GM12875 (cell line): ENCODE data around the gene RNASET2.

Experiments used
- H3K4me3 ChIP-seq: one replicate; pipeline ENCODE4 v1.5.1; 2011; ENCODE audit warnings: low read depth, low read length, control low read depth
- TF ChIP-seq, protein P1 (sequence below): IDR thresholded peaks from 2 replicates; pipeline ENCODE4 v1.5.1; 2011; ENCODE audit warnings: low read depth, mild to moderate bottlenecking, control low read depth, inconsistent platforms, low read length, moderate library complexity, borderline replicate concordance; ENCODE audit not compliant: insufficient read depth

The RNASET2 gene

DNA sequence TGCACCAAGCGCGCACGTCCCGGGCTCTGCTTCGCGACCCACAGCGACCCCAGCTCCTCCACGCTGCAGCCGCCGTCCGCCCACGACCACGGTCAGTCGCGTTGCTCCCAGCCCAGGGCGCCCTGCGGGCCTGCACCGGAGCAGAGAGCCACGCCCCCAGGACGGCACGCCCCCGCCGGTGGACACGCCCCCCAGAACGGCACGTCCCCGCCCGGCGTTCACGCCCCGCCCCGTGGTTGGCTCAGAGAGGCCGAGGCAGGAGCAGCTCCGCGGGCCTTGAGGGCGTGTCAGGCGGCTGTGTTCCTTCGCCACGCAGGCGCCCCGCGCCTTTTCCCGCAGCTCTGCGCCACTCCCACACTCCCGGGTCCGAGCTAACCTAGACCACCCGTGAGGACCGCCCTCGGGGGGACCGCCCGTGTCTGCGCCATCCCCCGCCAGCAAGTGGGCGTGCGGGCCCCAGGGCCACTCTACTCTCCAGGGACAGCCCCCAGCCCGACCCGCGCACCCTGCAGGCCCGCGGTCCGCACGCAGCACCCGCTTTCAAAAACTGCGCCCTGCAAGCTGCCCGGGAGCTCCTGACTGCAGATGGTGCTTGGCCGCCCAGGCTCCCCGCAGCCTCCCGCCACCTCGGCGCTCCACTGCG is at the start of gene RNASET2:
Gene RNASET2, minus strand, starts transcription at position 107 of the 643 bp plus-strand sequence. CDS start 368 bp downstream, outside the sequence.
- H3K4me3 ChIP-seq = peak within 1 kb of the TSS; percentile 73
- TF ChIP-seq, protein P1, sequence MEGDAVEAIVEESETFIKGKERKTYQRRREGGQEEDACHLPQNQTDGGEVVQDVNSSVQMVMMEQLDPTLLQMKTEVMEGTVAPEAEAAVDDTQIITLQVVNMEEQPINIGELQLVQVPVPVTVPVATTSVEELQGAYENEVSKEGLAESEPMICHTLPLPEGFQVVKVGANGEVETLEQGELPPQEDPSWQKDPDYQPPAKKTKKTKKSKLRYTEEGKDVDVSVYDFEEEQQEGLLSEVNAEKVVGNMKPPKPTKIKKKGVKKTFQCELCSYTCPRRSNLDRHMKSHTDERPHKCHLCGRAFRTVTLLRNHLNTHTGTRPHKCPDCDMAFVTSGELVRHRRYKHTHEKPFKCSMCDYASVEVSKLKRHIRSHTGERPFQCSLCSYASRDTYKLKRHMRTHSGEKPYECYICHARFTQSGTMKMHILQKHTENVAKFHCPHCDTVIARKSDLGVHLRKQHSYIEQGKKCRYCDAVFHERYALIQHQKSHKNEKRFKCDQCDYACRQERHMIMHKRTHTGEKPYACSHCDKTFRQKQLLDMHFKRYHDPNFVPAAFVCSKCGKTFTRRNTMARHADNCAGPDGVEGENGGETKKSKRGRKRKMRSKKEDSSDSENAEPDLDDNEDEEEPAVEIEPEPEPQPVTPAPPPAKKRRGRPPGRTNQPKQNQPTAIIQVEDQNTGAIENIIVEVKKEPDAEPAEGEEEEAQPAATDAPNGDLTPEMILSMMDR = no peak

GRCh38 chr6:167005350-167006159 is 49.2 kb upstream of the RNASET2 start:
- TF ChIP-seq, protein P1 = no peak

DNA sequence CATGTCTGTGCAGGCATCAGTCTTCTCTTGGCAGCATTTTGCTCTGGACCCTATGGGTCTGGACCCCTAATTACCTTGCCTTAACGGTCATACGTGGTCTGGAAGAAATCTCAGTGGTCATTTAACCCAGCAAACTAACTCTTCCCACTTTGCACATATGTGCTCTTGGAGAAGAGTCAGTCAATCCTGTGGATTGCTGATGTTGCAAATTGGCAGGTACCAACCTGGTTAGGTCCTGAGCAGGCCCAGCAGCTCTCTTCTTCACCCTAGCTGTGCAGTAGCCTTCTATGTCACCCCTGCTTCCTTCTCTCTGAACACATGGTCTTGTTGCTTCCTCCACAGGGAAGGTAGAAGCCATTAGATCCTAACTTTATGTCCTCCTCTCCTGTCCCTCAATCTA is 44.4 kb upstream of the RNASET2 start:
- H3K4me3 ChIP-seq = no peak overlapping the region
- TF ChIP-seq, protein P1 = no peak

More at GRCh38 chr6:167005350-167006159, 49.2 kb upstream of the RNASET2 start:
- no peak overlapping the region for H3K4me3 ChIP-seq

DNA sequence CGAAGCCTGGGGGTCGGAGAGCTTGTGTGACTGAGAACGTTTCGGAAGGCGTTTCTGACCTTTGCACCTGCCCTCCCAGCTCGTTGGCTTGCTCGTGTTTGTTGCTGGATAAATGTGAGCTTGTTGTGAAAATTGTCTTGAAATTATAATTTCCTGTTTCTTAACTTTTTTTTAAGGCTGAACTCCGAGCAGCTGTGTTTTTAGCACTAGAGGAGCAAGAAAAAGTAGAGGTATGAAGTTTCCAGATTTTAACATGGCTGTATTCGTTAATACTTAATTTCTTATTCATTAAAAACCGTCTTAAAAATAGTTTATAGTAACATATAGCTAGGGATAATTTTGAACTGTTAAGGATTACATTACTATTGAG is 43.5 kb upstream of the RNASET2 start:
- TF ChIP-seq, protein P1 = no peak
- H3K4me3 ChIP-seq = peak overlapping the region; percentile 83

GRCh38 chr6:166999145-166999883 is 43.0 kb upstream of the RNASET2 start, which contains the start of gene CEP43:
Gene CEP43, plus strand, starts transcription at chr6:166999397. Its CDS starts 16 bp downstream, at chr6:166999413.
- H3K4me3 ChIP-seq = peak within 1 kb of the TSS; percentile 83
- TF ChIP-seq, protein P1 = no peak

- peak overlapping the region; percentile 74 for H3K4me3 ChIP-seq
- TF ChIP-seq, protein P1 = no peak
Measured at GRCh38 chr6:166998256-166999144, 42.1 kb upstream of the RNASET2 start.
